Suprapubic skin (tissue), 3 donors: Measurements from ENCODE around the gene WNK4.

Experiments used
- POLR2AphosphoS5 ChIP-seq, 3 donors: sonication (generic); formaldehyde crosslinking; IDR thresholded peaks; one replicate each; pipeline ENCODE4 v1.6.1; 2017; ENCODE audit warnings: antibody characterized with exemption in 3 of 3
- TF ChIP-seq, protein P1 (sequence below), 2 donors: fragments of 200-600 bp in 1 of 2; fragments of 450-650 bp in 1 of 2; sonication (generic) in 1 of 2; IDR thresholded peaks; one replicate each; pipeline ENCODE4 v1.5.1; 2016 to 2019; ENCODE audit warnings: antibody characterized with exemption in 2 of 2, mild to moderate bottlenecking in 1 of 2, moderate library complexity in 1 of 2

- TF ChIP-seq, protein P1, sequence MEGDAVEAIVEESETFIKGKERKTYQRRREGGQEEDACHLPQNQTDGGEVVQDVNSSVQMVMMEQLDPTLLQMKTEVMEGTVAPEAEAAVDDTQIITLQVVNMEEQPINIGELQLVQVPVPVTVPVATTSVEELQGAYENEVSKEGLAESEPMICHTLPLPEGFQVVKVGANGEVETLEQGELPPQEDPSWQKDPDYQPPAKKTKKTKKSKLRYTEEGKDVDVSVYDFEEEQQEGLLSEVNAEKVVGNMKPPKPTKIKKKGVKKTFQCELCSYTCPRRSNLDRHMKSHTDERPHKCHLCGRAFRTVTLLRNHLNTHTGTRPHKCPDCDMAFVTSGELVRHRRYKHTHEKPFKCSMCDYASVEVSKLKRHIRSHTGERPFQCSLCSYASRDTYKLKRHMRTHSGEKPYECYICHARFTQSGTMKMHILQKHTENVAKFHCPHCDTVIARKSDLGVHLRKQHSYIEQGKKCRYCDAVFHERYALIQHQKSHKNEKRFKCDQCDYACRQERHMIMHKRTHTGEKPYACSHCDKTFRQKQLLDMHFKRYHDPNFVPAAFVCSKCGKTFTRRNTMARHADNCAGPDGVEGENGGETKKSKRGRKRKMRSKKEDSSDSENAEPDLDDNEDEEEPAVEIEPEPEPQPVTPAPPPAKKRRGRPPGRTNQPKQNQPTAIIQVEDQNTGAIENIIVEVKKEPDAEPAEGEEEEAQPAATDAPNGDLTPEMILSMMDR (IDR thresholded peaks at IDR 0.05) = no peak
- TF ChIP-seq POLR2AphosphoS5 (IDR thresholded peaks at IDR 0.05) = no peak
Observed at GRCh38 chr17:42782166-42783061, 2.0 kb downstream of the WNK4 start.
